ENCODE measurements around the gene SLX9. TPM values are rescaled to one million over a fixed set of nuclear protein-coding genes. Genes with fewer than 3 reads are reported as not detected.

The SLX9 gene
- total and polyA plus RNA-seq, 3 experiments from 2014 or later, result 14.3 to 71.1 (median 68.1) TPM

DNA sequence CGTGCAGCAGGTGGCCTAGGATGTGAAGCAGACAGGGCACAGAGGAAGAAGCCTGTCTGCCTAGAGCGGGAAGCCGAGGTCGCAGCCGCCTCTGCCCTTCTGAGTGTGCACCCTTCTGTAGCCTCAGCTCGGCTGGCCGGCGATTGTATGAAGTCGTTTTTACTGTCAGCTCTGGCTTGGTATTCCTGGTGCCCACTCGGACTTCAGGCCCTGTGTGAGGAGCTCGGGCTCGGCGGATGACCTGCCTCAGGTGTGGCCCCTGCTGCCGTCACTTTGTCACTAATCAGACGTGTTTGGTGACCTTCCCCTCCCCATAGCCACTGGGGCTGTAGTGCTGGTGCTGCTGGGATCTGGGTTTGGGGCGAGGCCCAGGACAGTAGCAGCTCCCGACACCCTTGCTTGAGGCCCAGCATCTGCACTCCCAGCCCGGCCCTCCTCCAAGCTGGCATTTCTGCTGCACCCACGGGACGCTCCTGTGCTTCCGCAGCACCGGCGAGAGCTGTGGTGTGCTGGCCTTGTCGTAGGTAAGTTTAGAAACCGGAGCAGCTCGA lies 18.1 kb downstream of the SLX9 start:
- Histone ChIP-seq H3K4me3 (ENCODE audit: low read length) (no peak overlapping the region), H3K36me3 (ENCODE audit: insufficient read depth, low read length) (peaks cover 10% of the 10 kb centered on the region), H3K4me1 (ENCODE audit: insufficient read depth, low read length) (no peaks in the 10 kb centered on the region), H3K9me3 (ENCODE audit: low read length) (no peaks in the 10 kb centered on the region), H3K27ac (ENCODE audit: low read depth, low read length) (no peak overlapping the region), H3K27me3 (ENCODE audit: insufficient read depth, low read length, poor library complexity, severe bottlenecking) (no peaks in the 10 kb centered on the region)
- Mint-ChIP-seq H3K4me3 (no peak overlapping the region), H3K27ac (no peak overlapping the region), H3K4me1 (peaks cover 3 to 23% (median 10%) of the 10 kb centered on the region in 3 donors), H3K36me3 (peaks cover 0 to 83% (median 14%) of the 10 kb centered on the region in 3 donors), H3K27me3 (peaks cover 0 to 2% of the 10 kb centered on the region in 2 donors), H3K9me3 (no peaks in the 10 kb centered on the region)
- DNase-seq, result no peak
- ChIA-PET CTCF (no interaction called here), POLR2A (no interaction called here)

DNA sequence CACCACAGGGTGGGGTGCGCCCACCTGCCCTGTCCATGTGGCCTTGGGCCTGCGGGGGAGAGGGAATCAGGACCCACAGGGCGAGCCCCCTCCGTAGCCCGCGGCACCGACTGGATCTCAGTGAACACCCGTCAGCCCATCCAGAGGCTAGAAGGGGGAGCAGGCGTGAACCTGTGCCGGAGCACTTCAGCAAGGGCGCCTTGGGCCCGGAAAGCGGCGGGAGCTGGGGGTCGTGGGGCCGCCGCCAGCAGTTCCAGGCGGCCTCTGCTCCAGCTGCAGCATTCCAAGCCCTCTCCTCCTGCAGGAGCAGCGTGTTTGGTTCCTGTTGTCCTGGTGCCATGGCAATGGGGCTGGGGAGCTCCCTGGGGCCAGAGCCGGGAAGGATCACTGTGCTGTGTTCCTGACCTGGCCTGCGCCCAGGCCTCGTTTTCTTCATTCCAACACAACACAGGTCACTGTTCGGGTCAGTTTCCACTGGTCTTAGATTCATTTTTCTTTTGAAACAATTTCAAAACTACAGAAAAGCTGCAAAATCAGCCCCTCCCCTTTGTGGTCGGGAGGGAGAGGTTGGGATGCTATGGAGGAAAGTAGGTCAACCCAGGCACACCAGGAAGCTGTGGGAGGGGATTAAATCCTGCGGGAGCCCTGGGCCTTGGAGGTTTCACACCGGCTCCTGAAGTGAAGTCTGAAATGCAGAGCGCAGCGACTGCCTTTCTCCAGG lies 18.8 kb downstream of the SLX9 start:
- H3K36me3 Mint-ChIP-seq, result peaks cover 0 to 84% (median 16%) of the 10 kb centered on the region in 3 donors
- no peak overlapping the region for H3K4me3 ChIP-seq (ENCODE audit: low read length)
- H3K27ac Mint-ChIP-seq, result no peak overlapping the region
- H3K4me1 Mint-ChIP-seq, result peaks cover 3 to 26% (median 13%) of the 10 kb centered on the region in 3 donors
- H3K4me3 Mint-ChIP-seq, result no peak overlapping the region
- POLR2A ChIA-PET, result no interaction called here
- peaks cover 10% of the 10 kb centered on the region for H3K36me3 ChIP-seq (ENCODE audit: insufficient read depth, low read length)
- H3K27ac ChIP-seq (ENCODE audit: low read depth, low read length), result no peak overlapping the region
- CTCF ChIA-PET, result no interaction called here
- H3K9me3 Mint-ChIP-seq, result no peaks in the 10 kb centered on the region
- no peaks in the 10 kb centered on the region for H3K9me3 ChIP-seq (ENCODE audit: low read length)
- no peak for DNase-seq
- H3K27me3 ChIP-seq (ENCODE audit: insufficient read depth, low read length, poor library complexity, severe bottlenecking), result no peaks in the 10 kb centered on the region
- H3K27me3 Mint-ChIP-seq, result peaks cover 0 to 2% of the 10 kb centered on the region in 2 donors
- H3K4me1 ChIP-seq (ENCODE audit: insufficient read depth, low read length), result no peaks in the 10 kb centered on the region

DNA sequence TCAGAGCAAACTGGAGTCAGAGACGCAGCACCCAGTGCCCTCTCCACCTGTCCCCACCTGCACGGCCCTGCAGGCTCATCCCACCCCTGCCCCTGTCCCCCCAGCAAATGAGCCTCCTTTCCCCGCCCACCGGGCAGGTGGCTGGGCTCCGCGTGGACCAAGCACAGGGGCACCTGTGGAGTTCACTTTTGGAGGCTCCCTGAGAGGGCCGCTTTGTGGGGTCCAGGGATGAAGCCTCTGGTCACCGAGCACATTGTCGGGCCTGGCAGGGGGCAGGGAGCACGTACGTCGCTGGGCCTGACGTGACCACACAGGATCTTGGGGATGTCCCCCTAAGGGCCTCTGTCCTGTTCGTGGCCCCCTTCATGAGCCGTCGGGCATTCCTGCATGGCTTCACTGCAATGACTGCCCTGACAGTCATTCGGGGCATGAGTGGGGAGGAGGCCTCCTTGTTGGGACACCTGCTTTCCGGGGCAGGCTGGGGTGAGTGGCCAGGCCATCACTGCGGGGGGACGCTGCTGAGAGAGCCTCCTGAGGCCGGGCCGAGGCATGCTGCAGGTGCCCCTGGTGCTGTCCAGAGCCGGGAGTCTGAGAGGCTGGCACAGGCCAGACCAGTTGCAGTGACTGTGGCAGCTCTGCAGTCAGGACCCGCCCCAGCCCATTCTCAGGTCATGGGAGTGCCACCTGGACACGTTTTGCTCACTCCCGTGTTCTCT lies 19.7 kb downstream of the SLX9 start:
- Mint-ChIP-seq H3K9me3 (no peaks in the 10 kb centered on the region), H3K27ac (no peak overlapping the region)
- POLR2A ChIA-PET, result no interaction called here

DNA sequence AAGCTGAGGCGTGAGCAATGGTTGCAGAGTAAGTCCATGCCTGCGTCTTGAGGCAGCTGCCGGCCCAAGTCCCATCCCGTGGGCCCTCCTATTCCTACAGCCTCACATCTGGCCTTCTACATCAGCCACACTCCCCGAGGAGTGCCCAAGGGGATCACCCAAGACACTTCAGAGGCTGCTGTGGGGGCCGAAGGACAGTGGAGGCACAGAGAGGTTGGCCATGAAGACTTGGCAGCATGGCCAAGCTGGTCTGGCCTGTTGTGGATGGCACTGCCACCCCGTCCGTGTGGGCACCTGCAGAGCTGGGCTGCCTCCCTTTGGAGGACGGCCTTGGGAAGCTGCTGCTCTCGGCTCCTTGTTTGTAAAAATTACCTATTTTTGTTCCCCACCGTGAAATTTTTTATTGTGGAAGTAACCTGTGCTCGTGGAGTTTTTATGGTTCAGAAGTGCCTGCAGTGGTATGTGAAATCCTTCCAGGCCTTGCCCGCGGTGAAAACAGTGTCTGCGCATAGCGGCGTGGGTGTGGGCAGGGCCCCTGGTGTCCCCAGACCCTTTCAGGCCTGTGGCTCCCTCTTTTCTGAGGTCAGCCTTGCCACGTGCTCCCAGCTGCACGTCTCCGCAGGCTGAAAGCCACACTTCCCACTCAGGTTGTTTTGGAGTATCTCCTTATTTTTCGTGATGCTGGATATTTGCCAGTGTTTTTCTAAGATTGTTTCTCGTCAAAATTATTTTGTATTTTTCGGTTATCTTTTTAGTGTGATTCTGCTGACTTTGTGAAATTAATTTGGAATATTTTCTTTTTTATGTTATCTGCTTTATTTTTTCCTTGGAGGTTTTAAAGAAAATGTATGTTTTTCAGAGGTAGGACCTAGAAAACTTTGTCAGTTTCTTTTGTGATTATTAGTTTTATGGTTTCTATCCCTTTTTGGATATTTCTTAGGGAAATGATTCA lies 20.6 kb downstream of the SLX9 start:
- H3K4me1 ChIP-seq (ENCODE audit: insufficient read depth, low read length), result peaks cover 13% of the 10 kb centered on the region
- H3K27me3 ChIP-seq (ENCODE audit: insufficient read depth, low read length, poor library complexity, severe bottlenecking), result no peaks in the 10 kb centered on the region
- no peak overlapping the region for H3K4me3 ChIP-seq (ENCODE audit: low read length)
- ChIA-PET CTCF (interaction anchor here (1.4 kb wide), 1 partner anchor 11 kb away, joined by 6 read pairs; no protein-coding TSS in a partner anchor), POLR2A (no interaction called here)
- DNase-seq, result no peak
- H3K36me3 Mint-ChIP-seq, result peaks cover 0 to 75% (median 19%) of the 10 kb centered on the region in 3 donors
- H3K4me1 Mint-ChIP-seq, result peaks cover 14 to 37% (median 29%) of the 10 kb centered on the region in 3 donors
- no peaks in the 10 kb centered on the region for H3K9me3 ChIP-seq (ENCODE audit: low read length)
- H3K4me3 Mint-ChIP-seq, result no peak overlapping the region
- no peaks in the 10 kb centered on the region for H3K9me3 Mint-ChIP-seq
- peaks cover 10% of the 10 kb centered on the region for H3K36me3 ChIP-seq (ENCODE audit: insufficient read depth, low read length)
- no peak overlapping the region for H3K27ac ChIP-seq (ENCODE audit: low read depth, low read length)
- H3K27ac Mint-ChIP-seq, result no peak overlapping the region
- H3K27me3 Mint-ChIP-seq, result peaks cover 0 to under 1% of the 10 kb centered on the region in 2 donors

More for the DNA sequence above, 19.7 kb downstream of the SLX9 start:
- DNase-seq, result no peak
- H3K36me3 ChIP-seq (ENCODE audit: insufficient read depth, low read length), result peaks cover 10% of the 10 kb centered on the region
- H3K27me3 Mint-ChIP-seq, result peaks cover 0 to 2% of the 10 kb centered on the region in 2 donors
- no peak overlapping the region for H3K4me3 ChIP-seq (ENCODE audit: low read length)
- CTCF ChIA-PET, result interaction anchor here (1.4 kb wide), 1 partner anchor 10 kb away, joined by 6 read pairs; no protein-coding TSS in a partner anchor
- no peaks in the 10 kb centered on the region for H3K27me3 ChIP-seq (ENCODE audit: insufficient read depth, low read length, poor library complexity, severe bottlenecking)
- no peak overlapping the region for H3K4me3 Mint-ChIP-seq
- peaks cover 0 to 77% (median 16%) of the 10 kb centered on the region in 3 donors for H3K36me3 Mint-ChIP-seq
- no peaks in the 10 kb centered on the region for H3K9me3 ChIP-seq (ENCODE audit: low read length)
- peaks cover 6 to 31% (median 22%) of the 10 kb centered on the region in 3 donors for H3K4me1 Mint-ChIP-seq
- no peak overlapping the region for H3K27ac ChIP-seq (ENCODE audit: low read depth, low read length)
- peaks cover 4% of the 10 kb centered on the region for H3K4me1 ChIP-seq (ENCODE audit: insufficient read depth, low read length)

DNA sequence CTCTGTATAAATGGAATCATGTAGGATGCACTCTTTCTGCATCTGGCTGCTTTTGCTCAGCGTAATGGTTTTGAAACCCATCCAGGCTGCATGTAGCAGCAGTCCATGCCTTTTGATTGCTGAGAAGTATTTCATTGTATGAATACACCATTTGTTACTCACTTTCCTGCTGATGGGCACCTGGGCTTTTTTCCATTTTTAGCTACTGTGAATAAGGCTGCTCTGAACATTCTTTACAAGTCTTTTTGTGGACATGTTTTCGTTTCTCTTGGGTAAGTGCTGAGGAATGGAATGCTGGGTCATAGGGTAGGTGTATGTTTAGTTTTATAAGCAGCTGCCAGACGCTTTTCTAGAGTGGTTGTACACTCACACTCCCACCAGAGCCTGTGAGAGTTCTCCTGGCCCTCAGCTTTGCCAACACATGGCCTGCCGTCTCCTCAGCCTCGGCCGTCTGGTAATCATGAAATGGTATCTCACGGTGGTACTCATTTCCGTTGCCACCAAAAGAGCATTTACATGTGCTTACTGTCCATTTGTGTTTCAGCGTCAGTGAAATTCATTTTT lies 22.7 kb downstream of the SLX9 start:
- H3K36me3 ChIP-seq (ENCODE audit: insufficient read depth, low read length), result peaks cover 10% of the 10 kb centered on the region
- H3K9me3 Mint-ChIP-seq, result no peaks in the 10 kb centered on the region
- peaks cover 0 to 60% (median 16%) of the 10 kb centered on the region in 3 donors for H3K36me3 Mint-ChIP-seq

DNA sequence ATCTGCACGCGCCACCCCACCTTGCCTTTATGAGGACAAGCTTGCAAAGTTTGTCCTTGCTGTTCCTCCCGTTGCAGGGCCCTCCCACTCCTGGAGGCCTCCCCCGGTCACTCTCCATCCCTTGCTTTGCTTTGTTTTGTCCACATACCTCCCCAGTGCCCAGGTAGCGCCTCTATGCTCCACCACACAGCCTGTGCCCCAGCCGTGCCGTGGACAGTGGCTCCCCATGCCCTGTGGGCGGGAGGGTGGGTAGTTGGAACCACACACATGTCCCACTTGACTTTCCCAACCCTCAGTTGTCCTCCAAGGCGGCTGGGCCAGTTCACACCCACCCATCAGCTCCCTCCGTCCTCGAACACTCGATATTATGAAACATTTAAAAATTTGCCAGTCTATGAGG lies 24.6 kb downstream of the SLX9 start:
- Histone ChIP-seq H3K4me3 (ENCODE audit: low read length) (no peak overlapping the region), H3K4me1 (ENCODE audit: insufficient read depth, low read length) (peaks cover 32% of the 10 kb centered on the region), H3K27ac (ENCODE audit: low read depth, low read length) (no peak overlapping the region), H3K9me3 (ENCODE audit: low read length) (no peaks in the 10 kb centered on the region), H3K36me3 (ENCODE audit: insufficient read depth, low read length) (peaks cover 10% of the 10 kb centered on the region), H3K27me3 (ENCODE audit: insufficient read depth, low read length, poor library complexity, severe bottlenecking) (no peaks in the 10 kb centered on the region)
- POLR2A ChIA-PET, result no interaction called here
- Mint-ChIP-seq H3K9me3 (no peaks in the 10 kb centered on the region), H3K27me3 (no peaks in the 10 kb centered on the region), H3K4me3 (peak overlapping the region in 3 of 7 donors; percentile 9 to 65 (median 11)), H3K4me1 (peaks cover 27 to 54% (median 33%) of the 10 kb centered on the region in 3 donors), H3K36me3 (peaks cover 0 to 46% (median 15%) of the 10 kb centered on the region in 3 donors), H3K27ac (no peak overlapping the region)
- no peak for DNase-seq
- CTCF ChIA-PET, result interaction anchor here (1.0 to 4.6 kb wide), 2 partner anchors 15 to 172 kb away, joined by 3 to 22 read pairs; no protein-coding TSS in a partner anchor

More for the DNA sequence above, 22.7 kb downstream of the SLX9 start:
- Mint-ChIP-seq H3K4me1 (peaks cover 22 to 45% (median 31%) of the 10 kb centered on the region in 3 donors), H3K27me3 (no peaks in the 10 kb centered on the region), H3K27ac (no peak overlapping the region), H3K4me3 (no peak overlapping the region)
- H3K4me1 ChIP-seq (ENCODE audit: insufficient read depth, low read length), result peaks cover 28% of the 10 kb centered on the region
- POLR2A ChIA-PET, result no interaction called here
- H3K9me3 ChIP-seq (ENCODE audit: low read length), result no peaks in the 10 kb centered on the region
- H3K27me3 ChIP-seq (ENCODE audit: insufficient read depth, low read length, poor library complexity, severe bottlenecking), result no peaks in the 10 kb centered on the region
- CTCF ChIA-PET, result interaction anchor here (1.5 to 4.6 kb wide), 2 partner anchors 13 to 175 kb away, joined by 4 to 22 read pairs; no protein-coding TSS in a partner anchor
- no peak for DNase-seq
- H3K27ac ChIP-seq (ENCODE audit: low read depth, low read length), result no peak overlapping the region
- H3K4me3 ChIP-seq (ENCODE audit: low read length), result no peak overlapping the region

All from CD8-positive, alpha-beta memory T cell (primary cell).